ENCODE measurements around the gene SURF6. TPM values are rescaled to one million over a fixed set of nuclear protein-coding genes. Genes with fewer than 3 reads are reported as not detected.
"Not testable (repeated sequence)": the region's sequence is repeated elsewhere in the genome, so short reads cannot be mapped to it uniquely, and the experiment has no call there.

Gene SURF6
- total RNA-seq, 1 donor from 2014 or later: 17.3 TPM

GRCh38 chr9:133305731-133306130, 30.3 kb downstream of the SURF6 start:
- intact Hi-C loops (cut with DNase I): no loop called here
- DNase-seq (ENCODE audit: low spot score) (no peak), ATAC-seq (no peak)

GRCh38 chr9:133304477-133305377, 31.3 kb downstream of the SURF6 start:
- no peak for DNase-seq (ENCODE audit: low spot score)
- ATAC-seq: no peak
- intact Hi-C loops (cut with DNase I): no loop called here

GRCh38 chr9:133304158-133304470, 31.9 kb downstream of the SURF6 start:
- intact Hi-C loops (cut with DNase I): no loop called here
- DNase-seq (ENCODE audit: low spot score): no peak
- no peak for ATAC-seq

- intact Hi-C loops (cut with DNase I): no loop called here
- ATAC-seq (no peak), DNase-seq (ENCODE audit: low spot score) (no peak)
These were observed 32.5 kb downstream of the SURF6 start for GRCh38 chr9:133303266-133304157.

- no peak for ATAC-seq
- no peak for DNase-seq (ENCODE audit: low spot score)
- intact Hi-C loops (cut with DNase I): no loop called here
These were observed 34.4 kb downstream of the SURF6 start for GRCh38 chr9:133301253-133302230.

GRCh38 chr9:133299996-133300395, 36.0 kb downstream of the SURF6 start:
- ATAC-seq; DNase-seq (ENCODE audit: low spot score); intact Hi-C loops (cut with DNase I): not testable (repeated sequence)

- intact Hi-C loops (cut with DNase I): no loop called here
- ATAC-seq: no peak
These were observed 41.7 kb downstream of the SURF6 start for GRCh38 chr9:133294257-133294656.

GRCh38 chr9:133290751-133291302, 45.2 kb downstream of the SURF6 start:
- no peak for ATAC-seq
- intact Hi-C loops (cut with DNase I): no loop called here
- no peak for DNase-seq (ENCODE audit: low spot score)

More at GRCh38 chr9:133294257-133294656, 41.7 kb downstream of the SURF6 start:
- DNase-seq (ENCODE audit: low spot score): no peak

- DNase-seq (ENCODE audit: low spot score) (no peak), ATAC-seq (no peak)
- intact Hi-C loops (cut with DNase I): no loop called here
These were observed 49.5 kb downstream of the SURF6 start for GRCh38 chr9:133286523-133286922.

- ATAC-seq: no peak
- intact Hi-C loops (cut with DNase I): no loop called here
These were observed 50.7 kb downstream of the SURF6 start for GRCh38 chr9:133285252-133285775.

GRCh38 chr9:133284362-133284761, 51.6 kb downstream of the SURF6 start:
- intact Hi-C loops (cut with DNase I): no loop called here
- no peak for DNase-seq (ENCODE audit: low spot score)
- no peak for ATAC-seq

More at GRCh38 chr9:133285252-133285775, 50.7 kb downstream of the SURF6 start:
- no peak for DNase-seq (ENCODE audit: low spot score)

- intact Hi-C loops (cut with DNase I); ATAC-seq: not testable (repeated sequence)
These were observed 52.5 kb downstream of the SURF6 start for GRCh38 chr9:133283255-133284032.

GRCh38 chr9:133282464-133283238, 53.3 kb downstream of the SURF6 start:
- intact Hi-C loops (cut with DNase I): no loop called here
- no peak for ATAC-seq
- no peak for DNase-seq (ENCODE audit: low spot score)

More at GRCh38 chr9:133283255-133284032, 52.5 kb downstream of the SURF6 start:
- not testable (repeated sequence) for DNase-seq (ENCODE audit: low spot score)

- no peak for DNase-seq (ENCODE audit: low spot score)
- ATAC-seq: no peak
- intact Hi-C loops (cut with DNase I): no loop called here
These were observed 55.6 kb downstream of the SURF6 start for GRCh38 chr9:133280392-133280791.

Measured in sciatic nerve (tissue), 2 donors.